Left renal cortex interstitium (tissue), 4 donors: Measurements from ENCODE around the gene DHX9. TPM values are rescaled to one million over a fixed set of nuclear protein-coding genes. Genes with fewer than 3 reads are reported as not detected.
"Not testable (repeated sequence)": the region's sequence is repeated elsewhere in the genome, so short reads cannot be mapped to it uniquely, and the experiment has no call there.

Experiments used
- DNase-seq, 4 donors: peaks; one replicate each; pipeline ENCODE4 v3.0.0-alpha.2; 2013; ENCODE audit warnings: low read depth in 4 of 4, low spot score in 2 of 4, missing footprints in 1 of 4
- polyA plus RNA-seq, 4 donors: library from polyadenylated mRNA; unstranded; fragments of 120-200 nt; gene quantifications; one replicate each; pipeline ENCODE4 v1.2.1, GENCODE V29; 2013; ENCODE audit not compliant: insufficient read length in 4 of 4

The DHX9 gene
- polyA plus RNA-seq, 4 donors: 267 to 292 (median 279) TPM

DNA sequence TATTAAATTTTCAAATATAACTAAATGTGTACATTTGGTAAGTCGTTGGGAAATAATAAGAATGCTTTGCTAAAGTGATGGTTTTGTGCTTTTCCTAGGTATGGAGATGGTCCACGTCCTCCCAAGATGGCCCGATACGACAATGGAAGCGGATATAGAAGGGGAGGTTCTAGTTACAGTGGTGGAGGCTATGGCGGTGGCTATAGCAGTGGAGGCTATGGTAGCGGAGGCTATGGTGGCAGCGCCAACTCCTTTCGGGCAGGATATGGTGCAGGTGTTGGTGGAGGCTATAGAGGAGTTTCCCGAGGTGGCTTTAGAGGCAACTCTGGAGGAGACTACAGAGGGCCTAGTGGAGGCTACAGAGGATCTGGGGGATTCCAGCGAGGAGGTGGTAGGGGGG is 47.8 kb downstream of the DHX9 start:
- DNase-seq: no peak

DNA sequence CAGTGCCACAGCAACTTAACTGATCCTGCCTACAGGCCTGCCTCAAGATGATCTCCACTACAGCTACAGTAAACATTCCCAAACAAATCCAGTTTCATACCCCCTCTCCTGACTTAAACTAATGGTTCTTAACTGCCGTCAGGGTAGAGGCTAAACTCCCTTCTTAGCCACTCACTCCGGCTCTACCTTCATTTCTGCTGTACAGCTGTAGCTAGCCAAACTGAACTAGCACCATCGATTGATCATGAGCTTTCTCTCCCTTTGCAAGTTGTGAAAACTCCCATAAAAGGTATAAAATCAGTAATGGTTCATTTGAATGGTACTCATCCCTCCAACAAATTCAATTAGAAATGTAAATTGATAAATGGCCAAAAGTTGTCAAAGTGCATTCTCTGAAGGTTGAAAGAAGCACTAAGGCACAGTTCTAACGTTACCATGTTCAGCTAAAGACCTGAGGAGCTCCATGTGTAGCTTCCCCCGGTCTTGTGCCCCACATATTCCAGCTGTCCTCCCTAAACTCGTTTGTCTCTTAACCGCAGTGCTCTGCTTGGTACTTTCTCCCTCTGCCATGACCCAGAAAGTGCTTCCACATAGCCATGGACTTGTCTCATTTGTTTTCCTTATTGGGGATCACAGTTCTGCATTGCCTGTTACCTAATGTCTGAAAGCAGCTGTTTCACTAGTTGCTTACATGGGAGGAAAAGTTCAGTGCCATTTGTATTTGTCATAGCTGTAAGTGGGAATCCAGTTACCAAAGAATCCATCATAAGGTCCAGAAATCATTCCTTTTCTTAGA is 49.8 kb downstream of the DHX9 start:
- no peak for DNase-seq

DNA sequence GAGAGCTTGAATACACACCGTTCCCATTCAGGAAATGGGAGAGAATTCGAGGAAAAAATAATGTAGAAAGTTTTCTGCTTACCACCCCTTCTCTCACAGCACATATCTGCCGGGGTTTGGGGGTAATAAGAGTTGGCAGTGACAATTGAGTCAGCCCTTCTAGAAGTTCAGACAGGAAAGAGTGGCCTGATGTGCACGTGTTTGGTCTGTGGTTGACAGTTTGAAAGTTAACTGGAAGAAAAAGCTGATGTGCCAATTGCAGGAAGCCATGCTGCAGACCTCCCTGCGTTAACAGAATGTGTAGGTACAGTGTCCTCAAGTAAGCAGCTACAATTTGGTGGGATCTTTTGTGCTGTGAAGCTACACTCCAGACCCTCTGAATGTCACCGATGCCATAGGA is 50.9 kb downstream of the DHX9 start:
- DNase-seq: no peak

DNA sequence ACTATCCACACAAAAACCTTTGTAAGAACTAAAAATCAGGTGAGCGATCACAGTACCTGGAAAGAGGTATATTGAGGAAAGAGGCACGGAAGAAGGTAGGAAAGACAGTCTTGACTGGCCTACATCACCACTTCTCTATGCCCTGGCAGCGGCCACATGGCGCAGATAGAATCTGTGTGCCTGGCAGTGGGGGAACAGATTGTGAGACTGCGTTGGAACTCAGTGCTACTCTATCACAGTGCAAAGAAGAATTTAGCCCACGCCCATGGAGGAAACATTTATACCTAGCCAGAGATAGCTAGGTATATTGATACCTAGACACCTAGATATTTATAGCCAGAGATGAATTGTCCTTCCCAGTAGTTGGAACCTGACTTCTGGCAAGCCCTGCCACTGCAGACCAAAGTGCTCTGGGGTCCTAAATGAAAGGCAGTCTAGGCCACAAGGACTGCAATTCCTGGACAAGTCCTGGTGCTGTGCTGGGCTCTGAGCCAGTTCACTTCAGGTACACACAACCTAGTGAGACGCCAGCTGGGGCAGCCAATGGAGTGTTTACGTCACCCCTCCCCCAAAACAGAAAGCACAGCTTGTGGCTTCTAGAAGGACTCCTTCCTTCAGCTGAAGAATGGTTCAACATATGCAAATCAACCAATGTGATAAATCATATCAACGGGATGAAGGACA is 51.9 kb downstream of the DHX9 start:
- no peak for DNase-seq

DNA sequence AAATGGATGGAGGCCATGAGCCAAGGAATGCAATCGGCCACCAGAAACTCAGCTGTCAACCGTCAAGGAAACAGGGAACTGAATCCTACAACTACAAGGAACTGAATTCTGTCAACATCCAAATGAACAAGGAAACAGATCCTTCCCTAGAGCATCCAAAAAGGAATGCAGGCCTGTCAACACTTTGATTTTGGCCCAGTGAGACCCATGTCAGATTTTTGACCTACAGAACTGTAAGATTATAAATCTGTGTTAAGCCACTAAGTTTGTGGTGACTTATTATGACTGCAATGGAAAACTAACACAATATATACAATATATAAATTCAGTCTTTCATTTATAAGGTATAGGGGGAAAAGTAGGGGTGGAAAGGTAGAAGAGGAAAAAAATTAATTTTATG is 58.5 kb downstream of the DHX9 start:
- DNase-seq: no peak

DNA sequence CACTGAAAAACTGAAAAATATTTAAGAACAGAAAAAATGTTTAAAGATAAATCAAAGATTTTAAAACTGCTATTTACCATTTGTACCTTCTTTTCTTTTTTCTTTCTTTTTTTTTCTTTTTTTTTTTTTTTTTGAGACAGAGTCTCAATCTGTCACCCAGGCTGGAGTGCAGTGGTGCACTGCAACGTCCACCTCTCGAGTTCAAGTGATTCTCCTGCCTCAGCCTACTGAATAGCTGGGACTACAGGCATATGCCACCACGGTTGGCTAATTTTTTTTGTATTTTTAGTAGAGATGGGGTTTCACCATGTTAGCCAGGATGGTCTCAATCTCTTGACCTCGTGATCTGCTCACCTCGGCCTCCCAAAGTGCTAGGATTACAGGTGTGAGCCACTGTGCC is 62.8 kb downstream of the DHX9 start:
- not testable (repeated sequence) for DNase-seq

DNA sequence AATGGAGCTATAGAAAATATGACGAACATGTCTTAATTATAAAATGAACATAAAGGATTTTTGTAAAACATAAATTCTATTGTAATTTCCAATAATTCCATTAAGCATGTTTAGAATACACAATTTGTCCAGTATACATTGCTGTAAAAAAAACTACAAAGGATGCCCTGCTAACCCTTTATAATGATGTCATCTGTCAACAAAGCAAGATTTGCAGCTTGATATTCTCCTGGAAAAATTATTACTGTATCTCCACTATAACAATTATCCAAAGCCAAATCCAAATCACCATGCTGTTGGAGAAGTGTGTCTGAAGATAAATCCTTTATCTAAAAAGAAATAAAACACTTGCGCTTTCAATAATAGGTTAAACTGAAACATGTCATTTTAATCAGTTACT is 66.2 kb downstream of the DHX9 start:
- DNase-seq: no peak

DNA sequence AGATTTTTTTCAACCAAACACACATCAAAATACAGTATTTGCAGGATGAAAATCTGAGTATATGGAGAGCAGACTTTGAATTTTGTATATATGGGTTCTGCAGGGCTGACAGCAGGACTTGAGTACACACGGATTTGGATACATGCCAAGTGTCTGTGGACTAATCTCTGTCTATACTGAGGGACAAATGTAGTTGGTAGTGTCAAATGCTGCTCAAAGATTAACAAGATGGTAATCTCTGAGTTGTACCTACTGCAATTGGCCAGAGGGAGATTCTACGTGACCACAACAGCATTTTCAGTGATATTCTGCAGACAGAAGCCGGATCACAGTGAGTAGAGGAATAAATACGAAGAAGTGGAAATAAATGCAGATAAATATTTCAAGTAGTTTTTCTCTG is 70.4 kb downstream of the DHX9 start:
- no peak for DNase-seq

DNA sequence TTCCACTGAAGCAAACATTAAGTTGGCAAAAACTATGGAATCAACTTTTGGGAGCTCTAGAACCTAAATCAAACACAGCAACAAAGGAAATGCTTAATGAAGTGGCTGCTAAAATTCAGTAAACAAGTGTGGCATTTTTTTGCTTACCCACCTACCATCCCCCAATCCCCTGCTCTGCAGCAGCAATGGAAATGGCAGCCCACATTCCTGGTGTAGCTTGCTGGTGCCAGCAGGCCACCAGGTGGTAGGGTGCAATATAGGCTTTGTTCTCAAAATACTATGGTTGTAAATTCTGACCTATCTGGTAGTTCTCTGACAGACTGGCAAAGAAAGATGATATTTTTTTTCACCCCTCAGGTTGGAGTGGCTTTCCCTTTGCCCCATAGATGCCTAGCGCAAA is 71.0 kb downstream of the DHX9 start:
- DNase-seq: no peak

DNA sequence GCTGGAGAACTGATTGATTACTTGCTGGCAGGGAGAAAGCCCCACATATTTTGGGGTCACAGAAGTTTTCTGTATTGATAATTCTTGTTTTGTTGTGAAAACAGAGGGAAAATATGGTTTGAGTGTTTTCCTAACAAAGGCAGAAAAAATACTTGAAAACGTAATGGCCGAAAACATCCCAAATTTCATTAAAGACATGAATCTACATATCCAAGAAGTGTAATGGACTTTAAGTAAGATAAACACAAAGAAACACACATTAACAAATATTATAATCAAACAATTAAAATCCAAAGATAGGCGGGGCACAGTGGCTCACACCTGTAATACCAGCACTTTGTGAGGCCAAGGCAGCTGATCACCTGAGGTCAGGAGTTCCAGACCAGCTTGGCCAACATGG is 74.3 kb downstream of the DHX9 start:
- DNase-seq: no peak

DNA sequence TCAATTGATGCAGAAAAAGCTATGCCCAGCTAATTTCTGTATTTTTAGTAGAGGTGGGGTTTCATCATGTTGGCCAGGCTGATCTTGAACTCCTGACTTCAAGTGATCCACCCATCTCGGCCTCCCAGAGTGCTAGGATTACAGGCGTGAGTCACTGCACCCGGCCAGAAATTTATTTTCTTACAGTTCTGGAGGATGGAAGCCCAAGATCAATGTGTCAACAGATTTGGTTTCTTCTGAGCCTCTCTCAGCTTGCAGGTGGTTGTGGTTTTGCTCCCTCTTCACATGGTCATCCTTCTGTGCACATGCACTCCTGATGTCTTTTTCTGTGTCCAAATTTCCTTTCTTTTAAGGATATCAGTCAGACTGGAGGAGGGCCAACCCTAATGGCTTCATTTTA is 78.2 kb downstream of the DHX9 start:
- DNase-seq: no peak

DNA sequence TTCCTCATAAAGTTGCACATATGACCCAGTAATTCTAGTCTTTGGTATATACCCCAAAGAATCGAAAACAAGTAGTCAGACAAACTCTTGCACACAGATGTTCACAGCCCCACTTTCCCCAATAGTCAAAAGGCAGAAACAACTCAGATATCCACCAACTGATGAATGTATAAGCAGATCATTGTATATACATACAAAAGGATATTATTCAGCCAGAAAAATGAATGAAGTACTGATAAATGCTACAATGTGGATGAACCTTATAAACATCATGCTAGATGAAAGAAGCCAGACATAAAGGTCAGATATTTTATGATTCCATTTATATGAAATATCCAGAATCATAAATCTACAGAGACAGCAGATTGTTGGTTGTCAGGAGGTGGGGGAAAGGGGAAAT is 86.5 kb downstream of the DHX9 start:
- DNase-seq: no peak

DNA sequence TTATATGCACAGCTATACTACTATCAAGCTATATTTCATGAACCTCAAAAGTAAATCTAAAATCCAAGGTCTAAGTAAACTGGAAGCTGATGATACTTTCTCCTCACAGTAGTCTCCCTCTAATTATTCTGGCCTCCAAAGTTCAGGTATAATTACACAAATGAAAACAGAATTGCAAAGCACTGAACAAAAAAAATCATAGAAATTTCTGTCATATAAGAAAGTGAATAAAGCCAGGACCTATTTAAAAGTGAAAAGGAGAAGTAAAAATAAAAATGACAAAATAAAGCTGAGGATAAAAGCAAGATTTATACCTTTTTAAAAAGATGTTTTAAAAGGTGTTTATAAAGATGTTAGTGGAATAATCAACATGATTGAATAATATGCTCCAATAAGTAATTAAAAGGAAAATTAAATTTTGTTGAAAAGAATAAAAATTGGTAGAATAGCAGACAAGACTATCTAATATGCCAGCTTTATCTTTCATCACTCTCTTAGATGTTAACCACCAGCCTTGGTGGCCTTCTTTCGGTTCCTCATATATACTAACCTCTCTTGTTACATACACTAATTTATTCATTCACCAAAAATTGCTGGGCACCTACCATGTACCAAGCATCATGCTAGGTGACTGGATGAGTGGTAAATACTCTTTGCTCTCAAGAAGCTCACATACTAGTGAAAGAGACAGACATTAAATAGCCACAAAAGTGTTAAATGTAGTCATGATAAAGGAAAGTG is 88.7 kb downstream of the DHX9 start:
- no peak for DNase-seq

DNA sequence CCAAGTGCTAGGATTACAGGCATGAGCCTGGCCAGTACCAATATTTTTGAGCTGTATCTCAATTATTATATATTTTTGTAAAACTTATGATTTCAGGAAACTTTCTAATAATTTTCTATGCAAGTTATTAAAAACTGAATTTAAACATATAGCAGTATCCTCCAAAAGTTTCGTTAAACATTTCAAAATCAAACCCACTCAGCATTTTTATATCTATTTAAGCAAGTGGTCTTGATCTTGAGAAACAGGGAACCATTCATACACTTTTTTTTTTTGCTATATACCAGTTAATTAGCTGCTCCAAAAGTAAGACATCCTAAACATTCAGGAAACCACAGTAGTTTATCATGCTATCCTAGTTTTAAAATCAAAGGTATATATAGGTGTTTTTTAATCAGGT is 91.8 kb downstream of the DHX9 start:
- DNase-seq: no peak

DNA sequence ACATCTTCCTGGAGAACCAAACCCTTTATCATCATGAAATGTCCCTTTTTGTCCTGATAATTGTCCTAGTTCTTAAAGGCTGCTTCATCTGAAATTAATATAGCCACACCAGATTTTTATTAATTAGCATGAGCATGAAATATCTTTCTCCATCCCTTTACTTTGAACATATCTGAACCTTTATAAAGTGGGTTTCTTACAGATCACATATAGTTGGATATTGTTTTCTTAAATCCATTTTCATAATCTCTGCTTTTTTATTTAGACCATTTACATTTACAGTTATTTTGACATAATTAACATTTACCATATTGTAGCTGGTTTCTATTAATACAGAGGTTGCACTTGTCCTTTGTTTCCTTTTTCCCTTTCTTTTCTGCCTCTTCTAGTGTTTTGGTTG is 96.6 kb downstream of the DHX9 start:
- DNase-seq: no peak

Other genes starting within 250 kb of the DHX9 start
- gene RGS16, start 235.0 kb upstream of the DHX9 start, polyA plus RNA-seq: 1 to 10 TPM; 1.0 to 2.5 (median 1.3) TPM
- gene RGS8, start 154.8 kb upstream of the DHX9 start, polyA plus RNA-seq: under 1 TPM in 2 of 4 donors, not detected in 2; 0.04 to 0.06 TPM
- 10 to 100 TPM in 1 of 4 donors, 1 to 10 TPM in 3; 5.5 to 10.4 (median 7.4) TPM for gene NPL, start 49.6 kb upstream of the DHX9 start, polyA plus RNA-seq
- gene SHCBP1L, start 113.8 kb downstream of the DHX9 start, polyA plus RNA-seq: under 1 TPM; 0.17 to 0.62 (median 0.37) TPM
- gene LAMC1, start 184.1 kb downstream of the DHX9 start, polyA plus RNA-seq: 100 to 1,000 TPM; 240 to 302 (median 291) TPM